Measurements from ENCODE around the gene ATP7B. TPM values are rescaled to one million over a fixed set of nuclear protein-coding genes. Genes with fewer than 3 reads are reported as not detected.

Gene ATP7B
- total RNA-seq, 2 donors from 2014 or later, result 20.4 to 29.2 TPM

DNA sequence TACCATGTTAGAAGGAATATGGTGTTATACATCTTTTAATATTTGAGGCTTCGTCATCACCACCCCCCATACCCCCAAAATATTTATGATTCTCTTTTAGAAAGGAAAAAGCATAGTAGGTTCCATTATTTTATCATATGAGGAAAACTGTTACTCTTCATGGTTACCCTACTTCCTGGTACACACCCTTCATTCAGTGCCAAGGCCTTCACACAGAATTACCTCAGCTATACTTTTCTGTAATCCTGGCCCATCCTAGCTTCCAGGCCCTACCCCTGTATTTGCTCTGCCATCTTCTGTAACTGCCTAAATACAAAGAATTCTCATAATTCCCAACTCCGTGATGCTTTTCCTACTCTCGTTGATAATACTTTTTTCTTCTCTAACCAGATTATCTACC lies 8.9 kb upstream of the ATP7B start:
- peaks cover 23% of the 10 kb centered on the region for H3K9me3 Mint-ChIP-seq
- DNase-seq, result no peak
- no peaks in the 10 kb centered on the region for H3K4me1 ChIP-seq (ENCODE audit: control insufficient read depth, insufficient read depth, low read length)
- no peak overlapping the region for H3K27ac ChIP-seq (ENCODE audit: low read depth, low read length)
- no peak overlapping the region for H3K4me3 ChIP-seq (ENCODE audit: low read length)
- peaks cover 37% of the 10 kb centered on the region for H3K9me3 ChIP-seq (ENCODE audit: control insufficient read depth, low read length)
- H3K27me3 ChIP-seq (ENCODE audit: control insufficient read depth, insufficient read depth, low read length, poor library complexity, severe bottlenecking), result no peaks in the 10 kb centered on the region
- no peaks in the 10 kb centered on the region for H3K27me3 Mint-ChIP-seq (ENCODE audit: insufficient read depth)
- H3K4me1 Mint-ChIP-seq, result no peaks in the 10 kb centered on the region
- 98 to 100% methylated on average over 2 of the region's 3 CpGs for WGBS, 2 experiments (ENCODE audit: insufficient coverage in 1 of 2, insufficient read length in 1 of 2)
- H3K36me3 ChIP-seq (ENCODE audit: control insufficient read depth, insufficient read depth, low read length), result peaks cover 70% of the 10 kb centered on the region
- no peak for TF ChIP-seq CTCF (conservative IDR thresholded peaks at IDR 0.05)
- H3K36me3 Mint-ChIP-seq (ENCODE audit: low read depth), result peaks cover 81% of the 10 kb centered on the region
- no peak overlapping the region for H3K9ac ChIP-seq (ENCODE audit: extremely low read depth, low read length, poor library complexity, severe bottlenecking)
- no peak overlapping the region for H3K27ac Mint-ChIP-seq
- H3K4me3 Mint-ChIP-seq, result no peak overlapping the region

DNA sequence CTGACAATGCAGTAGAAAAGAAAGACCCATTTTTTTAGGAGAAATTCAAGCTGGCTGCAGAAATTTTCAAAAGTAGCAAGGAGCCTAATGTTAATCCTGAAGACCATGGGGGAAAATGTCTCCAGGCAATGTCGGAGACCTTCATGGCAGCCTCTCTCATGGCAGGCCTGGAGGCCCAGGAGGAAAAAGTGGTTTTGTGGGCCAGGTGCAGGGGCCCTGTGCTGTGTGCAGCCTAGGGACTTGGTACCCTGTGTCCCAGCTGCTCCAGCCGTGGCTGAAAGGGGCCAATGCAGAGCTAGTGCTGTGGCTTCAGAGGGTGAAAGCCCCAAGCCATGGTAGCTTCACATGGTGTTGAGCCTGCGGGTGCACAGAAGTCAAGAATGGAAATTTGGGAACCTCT lies 5.0 kb upstream of the ATP7B start:
- Mint-ChIP-seq H3K36me3 (ENCODE audit: low read depth) (peaks cover 58% of the 10 kb centered on the region), H3K27me3 (ENCODE audit: insufficient read depth) (peaks cover under 1% of the 10 kb centered on the region), H3K27ac (no peak overlapping the region), H3K4me3 (no peak overlapping the region), H3K9me3 (peaks cover 23% of the 10 kb centered on the region), H3K4me1 (no peaks in the 10 kb centered on the region)
- no peak overlapping the region for H3K27ac ChIP-seq (ENCODE audit: low read depth, low read length)
- no peak for DNase-seq
- no peak for TF ChIP-seq CTCF (conservative IDR thresholded peaks at IDR 0.05)
- WGBS, 2 experiments (ENCODE audit: insufficient coverage in 1 of 2, insufficient read length in 1 of 2), result 90 to 94% methylated on average over 2 to 3 of the region's 3 CpGs
- H3K4me3 ChIP-seq (ENCODE audit: low read length), result no peak overlapping the region
- no peaks in the 10 kb centered on the region for H3K27me3 ChIP-seq (ENCODE audit: control insufficient read depth, insufficient read depth, low read length, poor library complexity, severe bottlenecking)
- H3K4me1 ChIP-seq (ENCODE audit: control insufficient read depth, insufficient read depth, low read length), result no peaks in the 10 kb centered on the region
- peaks cover 45% of the 10 kb centered on the region for H3K36me3 ChIP-seq (ENCODE audit: control insufficient read depth, insufficient read depth, low read length)
- peaks cover 27% of the 10 kb centered on the region for H3K9me3 ChIP-seq (ENCODE audit: control insufficient read depth, low read length)
- no peak overlapping the region for H3K9ac ChIP-seq (ENCODE audit: extremely low read depth, low read length, poor library complexity, severe bottlenecking)

DNA sequence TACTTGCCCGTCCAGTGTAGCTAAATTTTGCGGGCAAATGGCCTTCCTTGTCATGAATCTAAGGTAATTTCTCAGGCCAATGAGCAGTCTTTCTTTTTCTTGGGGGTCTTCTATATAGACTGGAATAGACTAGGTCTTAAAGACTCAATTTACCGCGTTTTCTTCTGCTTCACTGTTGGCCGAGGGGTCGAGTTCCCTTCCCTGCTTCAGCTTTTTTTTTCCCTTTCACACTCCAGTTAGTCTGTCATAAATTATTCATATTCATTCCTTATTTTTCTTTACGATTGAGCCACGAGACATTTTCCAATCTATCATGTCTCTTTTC lies 1.2 kb upstream of the ATP7B start:
- WGBS, 2 experiments (ENCODE audit: insufficient coverage in 1 of 2, insufficient read length in 1 of 2), result 0% methylated on average over 6 to 8 of the region's 8 CpGs
- H3K27me3 Mint-ChIP-seq (ENCODE audit: insufficient read depth), result peaks cover 24% of the 10 kb centered on the region

More for the DNA sequence above, 1.2 kb upstream of the ATP7B start:
- H3K36me3 Mint-ChIP-seq (ENCODE audit: low read depth), result peaks cover 29% of the 10 kb centered on the region
- DNase-seq, result no peak
- peak overlapping the region; percentile 87 for H3K9ac ChIP-seq (ENCODE audit: extremely low read depth, low read length, poor library complexity, severe bottlenecking)
- H3K4me1 ChIP-seq (ENCODE audit: control insufficient read depth, insufficient read depth, low read length), result no peaks in the 10 kb centered on the region
- peak overlapping the region; percentile 98 for H3K27ac Mint-ChIP-seq
- peaks cover 10% of the 10 kb centered on the region for H3K36me3 ChIP-seq (ENCODE audit: control insufficient read depth, insufficient read depth, low read length)
- H3K4me1 Mint-ChIP-seq, result peaks cover 10% of the 10 kb centered on the region
- TF ChIP-seq CTCF (conservative IDR thresholded peaks at IDR 0.05), result no peak
- H3K4me3 Mint-ChIP-seq, result peak overlapping the region; percentile 93
- H3K27me3 ChIP-seq (ENCODE audit: control insufficient read depth, insufficient read depth, low read length, poor library complexity, severe bottlenecking), result peaks cover 15% of the 10 kb centered on the region
- H3K4me3 ChIP-seq (ENCODE audit: low read length), result peak overlapping the region; percentile 98
- peaks cover 19% of the 10 kb centered on the region for H3K9me3 Mint-ChIP-seq
- H3K9me3 ChIP-seq (ENCODE audit: control insufficient read depth, low read length), result peaks cover 18% of the 10 kb centered on the region
- peak overlapping the region; percentile 27 for H3K27ac ChIP-seq (ENCODE audit: low read depth, low read length)
